Measurements from ENCODE around the gene KIRREL3.

DNA sequence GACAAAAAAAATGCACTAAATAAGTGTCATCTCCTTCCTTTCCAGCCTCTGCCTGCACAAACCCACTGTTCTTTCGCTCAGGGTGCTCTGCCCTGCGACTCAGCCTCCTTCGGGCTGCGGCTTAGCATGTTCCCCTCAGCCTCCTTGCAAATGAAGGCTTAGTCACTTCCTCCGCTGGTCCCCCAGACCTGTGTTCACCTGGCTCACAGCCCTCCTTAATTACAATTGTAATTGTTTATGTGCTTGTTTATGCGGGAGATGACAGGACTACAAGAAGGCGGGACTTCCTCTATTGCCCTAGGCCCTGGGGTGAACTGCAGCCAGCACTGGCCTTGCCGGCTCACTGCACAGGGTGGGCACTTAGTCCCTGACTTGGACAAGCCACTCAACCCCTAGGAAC lies 303.6 kb downstream of the KIRREL3 start:
- TF ChIP-seq, protein P1, sequence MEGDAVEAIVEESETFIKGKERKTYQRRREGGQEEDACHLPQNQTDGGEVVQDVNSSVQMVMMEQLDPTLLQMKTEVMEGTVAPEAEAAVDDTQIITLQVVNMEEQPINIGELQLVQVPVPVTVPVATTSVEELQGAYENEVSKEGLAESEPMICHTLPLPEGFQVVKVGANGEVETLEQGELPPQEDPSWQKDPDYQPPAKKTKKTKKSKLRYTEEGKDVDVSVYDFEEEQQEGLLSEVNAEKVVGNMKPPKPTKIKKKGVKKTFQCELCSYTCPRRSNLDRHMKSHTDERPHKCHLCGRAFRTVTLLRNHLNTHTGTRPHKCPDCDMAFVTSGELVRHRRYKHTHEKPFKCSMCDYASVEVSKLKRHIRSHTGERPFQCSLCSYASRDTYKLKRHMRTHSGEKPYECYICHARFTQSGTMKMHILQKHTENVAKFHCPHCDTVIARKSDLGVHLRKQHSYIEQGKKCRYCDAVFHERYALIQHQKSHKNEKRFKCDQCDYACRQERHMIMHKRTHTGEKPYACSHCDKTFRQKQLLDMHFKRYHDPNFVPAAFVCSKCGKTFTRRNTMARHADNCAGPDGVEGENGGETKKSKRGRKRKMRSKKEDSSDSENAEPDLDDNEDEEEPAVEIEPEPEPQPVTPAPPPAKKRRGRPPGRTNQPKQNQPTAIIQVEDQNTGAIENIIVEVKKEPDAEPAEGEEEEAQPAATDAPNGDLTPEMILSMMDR (IDR thresholded peaks at IDR 0.05; ENCODE audit: extremely low read depth in 1 of 2, insufficient read depth in 1 of 2, low read depth in 1 of 2, low read length in 2 of 2): no peak
- TF ChIP-seq EZH2 (IDR thresholded peaks at IDR 0.05; ENCODE audit: borderline replicate concordance, low read depth, low read length, severe bottlenecking): no peak
- TF ChIP-seq, protein P2, sequence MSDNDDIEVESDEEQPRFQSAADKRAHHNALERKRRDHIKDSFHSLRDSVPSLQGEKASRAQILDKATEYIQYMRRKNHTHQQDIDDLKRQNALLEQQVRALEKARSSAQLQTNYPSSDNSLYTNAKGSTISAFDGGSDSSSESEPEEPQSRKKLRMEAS (IDR thresholded peaks at IDR 0.05; ENCODE audit: insufficient read depth, insufficient read length): no peak
- no peak for TF ChIP-seq MYC (IDR thresholded peaks at IDR 0.05; ENCODE audit: low read depth, low read length)
- no peak for TF ChIP-seq POLR2A (IDR thresholded peaks at IDR 0.05; ENCODE audit: low read depth, low read length)
- TF ChIP-seq POLR2AphosphoS5 (IDR thresholded peaks at IDR 0.05; ENCODE audit: insufficient read depth, low read depth, low read length): no peak
- TF ChIP-seq GATA2 (IDR thresholded peaks at IDR 0.05; ENCODE audit: insufficient read depth, insufficient read length, low read depth, low read length): no peak
- no peak for TF ChIP-seq FOS (IDR thresholded peaks at IDR 0.05; ENCODE audit: borderline replicate concordance, insufficient read depth, low read length)

All from endothelial cell of umbilical vein (primary cell).